ENCODE results near the gene FBLN7. TPM values are rescaled to one million over a fixed set of nuclear protein-coding genes. Genes with fewer than 3 reads are reported as not detected.

FBLN7 gene
- polyA plus RNA-seq, 3 donors: 0.04 TPM; not detected in 2

DNA sequence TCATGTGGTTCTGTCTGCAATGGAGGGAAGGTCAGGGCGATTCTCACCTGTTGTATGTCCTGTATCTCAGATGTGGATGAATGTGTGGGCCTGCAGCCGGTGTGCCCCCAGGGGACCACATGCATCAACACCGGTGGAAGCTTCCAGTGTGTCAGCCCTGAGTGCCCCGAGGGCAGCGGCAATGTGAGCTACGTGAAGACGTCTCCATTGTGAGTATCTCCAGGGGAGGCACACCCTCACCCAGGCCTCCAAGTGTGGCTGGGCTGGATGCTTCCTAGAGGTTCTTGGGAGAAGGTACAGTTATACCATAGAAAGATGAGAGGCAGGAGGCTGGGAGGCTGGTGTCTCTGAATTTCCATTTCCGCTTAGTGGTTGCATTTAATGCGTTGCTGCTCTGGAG lies 46.9 kb downstream of the FBLN7 start:
- intact Hi-C loops (cut with micrococcal nuclease): no loop called here
- H3K4me3 Mint-ChIP-seq: no peak overlapping the region
- TF ChIP-seq, protein P1, sequence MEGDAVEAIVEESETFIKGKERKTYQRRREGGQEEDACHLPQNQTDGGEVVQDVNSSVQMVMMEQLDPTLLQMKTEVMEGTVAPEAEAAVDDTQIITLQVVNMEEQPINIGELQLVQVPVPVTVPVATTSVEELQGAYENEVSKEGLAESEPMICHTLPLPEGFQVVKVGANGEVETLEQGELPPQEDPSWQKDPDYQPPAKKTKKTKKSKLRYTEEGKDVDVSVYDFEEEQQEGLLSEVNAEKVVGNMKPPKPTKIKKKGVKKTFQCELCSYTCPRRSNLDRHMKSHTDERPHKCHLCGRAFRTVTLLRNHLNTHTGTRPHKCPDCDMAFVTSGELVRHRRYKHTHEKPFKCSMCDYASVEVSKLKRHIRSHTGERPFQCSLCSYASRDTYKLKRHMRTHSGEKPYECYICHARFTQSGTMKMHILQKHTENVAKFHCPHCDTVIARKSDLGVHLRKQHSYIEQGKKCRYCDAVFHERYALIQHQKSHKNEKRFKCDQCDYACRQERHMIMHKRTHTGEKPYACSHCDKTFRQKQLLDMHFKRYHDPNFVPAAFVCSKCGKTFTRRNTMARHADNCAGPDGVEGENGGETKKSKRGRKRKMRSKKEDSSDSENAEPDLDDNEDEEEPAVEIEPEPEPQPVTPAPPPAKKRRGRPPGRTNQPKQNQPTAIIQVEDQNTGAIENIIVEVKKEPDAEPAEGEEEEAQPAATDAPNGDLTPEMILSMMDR (IDR thresholded peaks at IDR 0.05): no peak
- H3K27me3 Mint-ChIP-seq (ENCODE audit: low read depth in 3 of 3): peaks cover 26 to 36% (median 35%) of the 10 kb centered on the region in 3 donors
- H3K4me1 ChIP-seq (ENCODE audit: control insufficient read depth in 1 of 2, insufficient read depth in 2 of 2, low read length in 2 of 2): no peaks in the 10 kb centered on the region
- H3K27ac Mint-ChIP-seq: peak overlapping the region in 1 of 7 donors; percentile 57
- H3K9me3 Mint-ChIP-seq: peaks cover 0 to 12% (median 9%) of the 10 kb centered on the region in 7 donors
- peaks cover 2 to 28% of the 10 kb centered on the region in 2 donors for H3K27me3 ChIP-seq (ENCODE audit: control insufficient read depth in 2 of 2, insufficient read depth in 2 of 2, low read length in 2 of 2)
- no peak overlapping the region for H3K9ac ChIP-seq (ENCODE audit: insufficient read depth, low read length, poor library complexity, severe bottlenecking)
- H3K9me3 ChIP-seq (replicated peaks in 1 of 2; ENCODE audit: control insufficient read depth in 1 of 2, insufficient read depth in 1 of 2, low read length in 2 of 2): peaks cover 0 to 4% of the 10 kb centered on the region in 2 donors
- H3K79me2 ChIP-seq (ENCODE audit: insufficient read depth, low read length): no peaks in the 10 kb centered on the region
- no peak overlapping the region for H2AFZ ChIP-seq (ENCODE audit: insufficient read depth, low read depth, low read length, poor library complexity, severe bottlenecking)
- H3K36me3 Mint-ChIP-seq: no peaks in the 10 kb centered on the region
- 96% methylated on average over 5 of the region's 9 CpGs for WGBS (ENCODE audit: insufficient coverage)
- no peaks in the 10 kb centered on the region for H3K36me3 ChIP-seq (replicated peaks in 1 of 2; ENCODE audit: control insufficient read depth in 1 of 2, insufficient read depth in 2 of 2, low read length in 2 of 2)
- DNase-seq: no peak
- peaks cover 3% of the 10 kb centered on the region for H3K4me1 Mint-ChIP-seq
- H4K20me1 ChIP-seq (ENCODE audit: insufficient read depth, low read length): no peaks in the 10 kb centered on the region
- H3K27ac ChIP-seq (ENCODE audit: low read depth in 1 of 2, low read length in 2 of 2): no peak overlapping the region
- H3K4me3 ChIP-seq (replicated peaks in 1 of 3; ENCODE audit: low read depth in 2 of 3, low read length in 3 of 3): no peak overlapping the region
- H3K4me2 ChIP-seq (replicated peaks; ENCODE audit: extremely low read depth, low read length, poor library complexity, severe bottlenecking): no peak overlapping the region

DNA sequence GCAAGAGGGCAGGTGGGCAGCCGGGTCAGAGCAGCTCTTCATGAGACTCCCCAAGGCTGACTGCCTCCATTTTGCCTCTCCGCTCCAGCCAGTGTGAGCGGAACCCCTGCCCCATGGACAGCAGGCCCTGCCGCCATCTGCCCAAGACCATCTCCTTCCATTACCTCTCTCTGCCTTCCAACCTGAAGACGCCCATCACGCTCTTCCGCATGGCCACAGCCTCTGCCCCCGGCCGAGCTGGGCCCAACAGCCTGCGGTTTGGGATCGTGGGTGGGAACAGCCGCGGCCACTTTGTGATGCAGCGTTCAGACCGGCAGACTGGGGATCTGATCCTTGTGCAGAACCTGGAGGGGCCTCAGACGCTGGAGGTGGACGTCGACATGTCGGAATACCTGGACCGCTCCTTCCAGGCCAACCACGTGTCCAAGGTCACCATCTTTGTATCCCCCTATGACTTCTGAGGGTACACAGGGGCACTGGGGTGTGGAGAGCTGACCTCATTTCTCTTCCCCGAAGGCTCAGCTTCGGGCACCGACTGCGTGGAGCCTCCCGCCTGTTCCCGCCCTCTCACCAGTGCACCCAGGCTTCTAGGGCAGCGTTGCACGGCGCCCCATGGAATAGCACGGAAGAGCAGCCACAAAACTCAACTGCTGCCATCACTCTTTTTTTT lies 49.0 kb downstream of the FBLN7 start:
- 98% methylated on average over 27 of the region's 31 CpGs for WGBS (ENCODE audit: insufficient coverage)
- Mint-ChIP-seq H3K4me1 (no peaks in the 10 kb centered on the region), H3K36me3 (no peaks in the 10 kb centered on the region), H3K4me3 (no peak overlapping the region), H3K27me3 (ENCODE audit: low read depth in 3 of 3) (peaks cover 9 to 16% (median 16%) of the 10 kb centered on the region in 3 donors), H3K27ac (no peak overlapping the region), H3K9me3 (peaks cover 0 to 4% (median 3%) of the 10 kb centered on the region in 7 donors)
- Histone ChIP-seq H3K4me3 (replicated peaks in 1 of 3; ENCODE audit: low read depth in 2 of 3, low read length in 3 of 3) (no peak overlapping the region), H2AFZ (ENCODE audit: insufficient read depth, low read depth, low read length, poor library complexity, severe bottlenecking) (no peak overlapping the region), H3K27ac (ENCODE audit: low read depth in 1 of 2, low read length in 2 of 2) (no peak overlapping the region), H3K79me2 (ENCODE audit: insufficient read depth, low read length) (no peaks in the 10 kb centered on the region), H3K4me2 (replicated peaks; ENCODE audit: extremely low read depth, low read length, poor library complexity, severe bottlenecking) (no peak overlapping the region), H3K27me3 (ENCODE audit: control insufficient read depth in 2 of 2, insufficient read depth in 2 of 2, low read length in 2 of 2) (peaks cover 0 to 12% of the 10 kb centered on the region in 2 donors), H3K36me3 (replicated peaks in 1 of 2; ENCODE audit: control insufficient read depth in 1 of 2, insufficient read depth in 2 of 2, low read length in 2 of 2) (no peaks in the 10 kb centered on the region), H3K9ac (ENCODE audit: insufficient read depth, low read length, poor library complexity, severe bottlenecking) (no peak overlapping the region), H3K4me1 (ENCODE audit: control insufficient read depth in 1 of 2, insufficient read depth in 2 of 2, low read length in 2 of 2) (no peaks in the 10 kb centered on the region), H3K9me3 (replicated peaks in 1 of 2; ENCODE audit: control insufficient read depth in 1 of 2, insufficient read depth in 1 of 2, low read length in 2 of 2) (no peaks in the 10 kb centered on the region), H4K20me1 (ENCODE audit: insufficient read depth, low read length) (no peaks in the 10 kb centered on the region)
- DNase-seq: no peak
- intact Hi-C loops (cut with micrococcal nuclease): no loop called here
- TF ChIP-seq, protein P1 (IDR thresholded peaks at IDR 0.05): no peak

Measured in CD14-positive monocyte (primary cell).